Kidney epithelial cell (primary cell): ENCODE data around the gene ATP6V0A1. TPM values are rescaled to one million over a fixed set of nuclear protein-coding genes. Genes with fewer than 3 reads are reported as not detected.
"Not testable (repeated sequence)": the region's sequence is repeated elsewhere in the genome, so short reads cannot be mapped to it uniquely, and the experiment has no call there.

Experiments
- DNase-seq: peaks from one replicate; pipeline ENCODE4 v3.0.0-alpha.2; 2010; ENCODE audit warnings: low read depth
- H3K27me3 ChIP-seq: 2 replicates; pipeline ENCODE4 v1.6.0; 2011; ENCODE audit warnings: low read length; ENCODE audit not compliant: control insufficient read depth, insufficient read depth
- H3K36me3 ChIP-seq: 2 replicates; pipeline ENCODE4 v1.5.1; 2011; ENCODE audit warnings: low read length; ENCODE audit not compliant: control insufficient read depth, insufficient read depth
- H3K4me3 ChIP-seq: 2 replicates; pipeline ENCODE4 v1.5.1; 2011; ENCODE audit warnings: low read depth, mild to moderate bottlenecking, control low read depth, low read length
- total RNA-seq: library from RNA; depleted of rRNA; stranded (reverse); fragments of >200 nt; gene quantifications from 2 replicates; pipeline ENCODE4 v1.2.3, GENCODE V29; 2015
- TF ChIP-seq, protein P1 (sequence below): IDR thresholded peaks from 2 replicates; pipeline ENCODE4 v1.5.1; 2011; ENCODE audit warnings: mild to moderate bottlenecking, moderate library complexity, low read length, control low read depth, inconsistent platforms; ENCODE audit not compliant: insufficient read depth, poor library complexity, severe bottlenecking

The ATP6V0A1 gene
- total RNA-seq, 1 donor from 2014 or later: 46.4 TPM

GRCh38 chr17:42413464-42414040, 45.1 kb upstream of the ATP6V0A1 start:
- DNase-seq: no peak
- peaks cover 2% of the 10 kb centered on the region for H3K36me3 ChIP-seq

GRCh38 chr17:42414704-42415409, 43.8 kb upstream of the ATP6V0A1 start:
- Histone ChIP-seq H3K27me3 (no peaks in the 10 kb centered on the region), H3K36me3 (peaks cover 2% of the 10 kb centered on the region), H3K4me3 (no peak overlapping the region)
- TF ChIP-seq, protein P1, sequence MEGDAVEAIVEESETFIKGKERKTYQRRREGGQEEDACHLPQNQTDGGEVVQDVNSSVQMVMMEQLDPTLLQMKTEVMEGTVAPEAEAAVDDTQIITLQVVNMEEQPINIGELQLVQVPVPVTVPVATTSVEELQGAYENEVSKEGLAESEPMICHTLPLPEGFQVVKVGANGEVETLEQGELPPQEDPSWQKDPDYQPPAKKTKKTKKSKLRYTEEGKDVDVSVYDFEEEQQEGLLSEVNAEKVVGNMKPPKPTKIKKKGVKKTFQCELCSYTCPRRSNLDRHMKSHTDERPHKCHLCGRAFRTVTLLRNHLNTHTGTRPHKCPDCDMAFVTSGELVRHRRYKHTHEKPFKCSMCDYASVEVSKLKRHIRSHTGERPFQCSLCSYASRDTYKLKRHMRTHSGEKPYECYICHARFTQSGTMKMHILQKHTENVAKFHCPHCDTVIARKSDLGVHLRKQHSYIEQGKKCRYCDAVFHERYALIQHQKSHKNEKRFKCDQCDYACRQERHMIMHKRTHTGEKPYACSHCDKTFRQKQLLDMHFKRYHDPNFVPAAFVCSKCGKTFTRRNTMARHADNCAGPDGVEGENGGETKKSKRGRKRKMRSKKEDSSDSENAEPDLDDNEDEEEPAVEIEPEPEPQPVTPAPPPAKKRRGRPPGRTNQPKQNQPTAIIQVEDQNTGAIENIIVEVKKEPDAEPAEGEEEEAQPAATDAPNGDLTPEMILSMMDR: no peak
- DNase-seq: no peak

More at GRCh38 chr17:42413464-42414040, 45.1 kb upstream of the ATP6V0A1 start:
- Histone ChIP-seq H3K27me3 (no peaks in the 10 kb centered on the region), H3K4me3 (no peak overlapping the region)
- TF ChIP-seq, protein P1: no peak

DNA sequence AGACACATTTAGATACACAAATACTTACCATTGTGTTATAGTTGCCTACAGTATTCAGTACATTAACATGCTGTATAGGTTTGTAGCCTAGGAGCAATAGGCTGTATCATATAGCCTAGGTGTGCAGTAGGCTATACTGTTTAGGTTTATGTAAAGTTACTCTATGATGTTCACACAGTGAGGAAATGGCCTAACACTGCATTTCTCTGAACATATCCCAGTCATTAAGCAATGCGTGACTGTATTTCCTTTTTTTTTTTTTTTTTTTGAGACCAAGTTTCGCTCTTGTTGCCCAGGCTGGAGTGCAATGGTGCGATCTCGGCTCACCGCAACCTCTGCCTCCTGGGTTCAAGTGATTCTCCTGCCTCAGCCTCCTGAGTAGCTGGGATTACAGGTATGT, 40.7 kb upstream of the ATP6V0A1 start:
- not testable (repeated sequence) for DNase-seq, H3K36me3 ChIP-seq, H3K27me3 ChIP-seq, H3K4me3 ChIP-seq

DNA sequence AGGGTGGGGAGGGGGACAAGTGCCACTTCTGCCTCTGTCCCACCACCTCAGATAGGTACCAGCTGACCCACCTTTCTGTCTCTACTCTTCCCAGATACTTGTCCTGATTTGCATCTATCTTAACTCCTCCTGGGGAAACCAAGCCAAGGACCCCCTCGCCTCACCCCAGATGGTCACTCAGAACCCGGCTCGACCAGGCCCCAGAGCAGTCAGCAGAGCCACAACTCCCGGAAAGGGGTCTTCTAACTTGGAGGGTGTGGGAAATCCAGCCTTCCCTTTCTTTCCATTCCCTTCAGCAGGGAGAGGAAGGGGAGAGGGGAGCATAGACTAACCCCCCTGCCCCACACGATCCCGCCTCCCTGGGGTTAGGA, 37.6 kb upstream of the ATP6V0A1 start:
- Histone ChIP-seq H3K36me3 (peaks cover 2% of the 10 kb centered on the region), H3K27me3 (no peaks in the 10 kb centered on the region), H3K4me3 (peak overlapping the region; percentile 79)
- DNase-seq: no peak
- TF ChIP-seq, protein P1: no peak

GRCh38 chr17:42421507-42422338, 37.0 kb upstream of the ATP6V0A1 start:
- Histone ChIP-seq H3K4me3 (peak overlapping the region; percentile 79), H3K27me3 (no peaks in the 10 kb centered on the region), H3K36me3 (peaks cover under 1% of the 10 kb centered on the region)
- no peak for DNase-seq
- TF ChIP-seq, protein P1: no peak

GRCh38 chr17:42422412-42422957, 36.2 kb upstream of the ATP6V0A1 start:
- no peak for DNase-seq
- Histone ChIP-seq H3K36me3 (no peaks in the 10 kb centered on the region), H3K4me3 (peak overlapping the region; percentile 79), H3K27me3 (no peaks in the 10 kb centered on the region)
- TF ChIP-seq, protein P1: no peak
